ENCODE results near the gene GPC5.

Gene GPC5

DNA sequence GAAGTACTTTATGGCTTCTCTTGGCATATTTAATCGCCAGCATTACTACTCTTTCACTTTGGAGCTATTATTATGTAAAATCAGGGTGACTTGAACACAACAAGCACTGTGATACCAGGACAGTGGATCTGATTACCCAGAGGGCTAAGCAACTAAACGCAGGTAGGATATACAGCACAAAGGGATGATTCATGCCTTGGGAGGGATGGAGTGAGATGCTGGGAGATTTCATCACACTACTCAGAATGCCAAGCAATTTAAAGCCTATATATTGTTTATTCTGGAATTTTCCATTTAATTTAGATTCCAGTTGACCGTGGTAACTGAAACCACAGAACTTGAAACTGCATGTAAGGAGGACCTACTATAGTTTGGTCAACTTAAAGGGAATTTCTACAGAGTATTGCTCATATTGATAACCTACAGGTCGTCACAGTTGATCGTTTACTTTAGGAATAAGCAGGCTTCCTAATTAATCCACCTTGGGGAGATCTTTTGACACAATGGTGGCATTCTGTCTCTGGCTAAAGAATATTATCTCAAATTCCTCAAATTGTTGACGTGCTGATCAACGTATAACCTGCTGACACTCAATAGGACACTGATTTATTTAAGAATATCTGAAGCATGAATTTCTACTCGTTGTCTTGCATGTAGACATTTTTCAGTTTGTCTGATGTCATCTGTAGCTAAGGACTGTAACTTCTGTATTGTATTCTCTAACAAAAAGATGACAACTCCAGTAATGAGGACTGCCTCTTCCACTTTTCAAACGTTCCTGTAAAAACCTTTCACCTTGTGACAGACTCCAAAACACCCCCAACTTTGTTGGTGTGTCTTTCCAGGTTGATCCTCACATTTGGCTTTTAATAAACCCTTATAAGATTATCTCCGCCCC is 254.2 kb downstream of the GPC5 start:
- no peak for DNase-seq (ENCODE audit: extremely low spot score)
- POLR2A ChIA-PET: no interaction called here

GRCh38 chr13:91655731-91656130 is 257.3 kb downstream of the GPC5 start:
- no peak for DNase-seq (ENCODE audit: extremely low spot score)
- no peak for TF ChIP-seq ELF4 (IDR thresholded peaks at IDR 0.05)
- TF ChIP-seq LEF1 (IDR thresholded peaks at IDR 0.05; ENCODE audit: borderline replicate concordance): no peak
- no peak for TF ChIP-seq ARNT (IDR thresholded peaks at IDR 0.05)
- TF ChIP-seq NFRKB (IDR thresholded peaks at IDR 0.05): no peak
- TF ChIP-seq HDGF (IDR thresholded peaks at IDR 0.05; ENCODE audit: borderline replicate concordance): no peak
- no peak for TF ChIP-seq SUZ12 (IDR thresholded peaks at IDR 0.05)
- no peak for TF ChIP-seq L3MBTL2 (conservative IDR thresholded peaks at IDR 0.05)
- no peak for TF ChIP-seq FOXK2 (IDR thresholded peaks at IDR 0.05)
- no peak for TF ChIP-seq FOXM1 (IDR thresholded peaks at IDR 0.05; ENCODE audit: borderline replicate concordance)
- TF ChIP-seq ZNF384 (IDR thresholded peaks at IDR 0.05): no peak
- no peak for TF ChIP-seq FOXA1 (IDR thresholded peaks at IDR 0.05)
- TF ChIP-seq, protein P1, sequence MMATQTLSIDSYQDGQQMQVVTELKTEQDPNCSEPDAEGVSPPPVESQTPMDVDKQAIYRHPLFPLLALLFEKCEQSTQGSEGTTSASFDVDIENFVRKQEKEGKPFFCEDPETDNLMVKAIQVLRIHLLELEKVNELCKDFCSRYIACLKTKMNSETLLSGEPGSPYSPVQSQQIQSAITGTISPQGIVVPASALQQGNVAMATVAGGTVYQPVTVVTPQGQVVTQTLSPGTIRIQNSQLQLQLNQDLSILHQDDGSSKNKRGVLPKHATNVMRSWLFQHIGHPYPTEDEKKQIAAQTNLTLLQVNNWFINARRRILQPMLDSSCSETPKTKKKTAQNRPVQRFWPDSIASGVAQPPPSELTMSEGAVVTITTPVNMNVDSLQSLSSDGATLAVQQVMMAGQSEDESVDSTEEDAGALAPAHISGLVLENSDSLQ (IDR thresholded peaks at IDR 0.05): no peak
- TF ChIP-seq CTBP1 (IDR thresholded peaks at IDR 0.05; ENCODE audit: borderline replicate concordance): no peak
- no peak for TF ChIP-seq SP1 (IDR thresholded peaks at IDR 0.05)
- POLR2A ChIA-PET: no interaction called here
- CTCF ChIA-PET: no interaction called here

More for the DNA sequence above, 254.2 kb downstream of the GPC5 start:
- CTCF ChIA-PET: no interaction called here
- TF ChIP-seq ARNT (IDR thresholded peaks at IDR 0.05) (no peak), SUZ12 (IDR thresholded peaks at IDR 0.05) (no peak), FOXK2 (IDR thresholded peaks at IDR 0.05) (no peak), LEF1 (IDR thresholded peaks at IDR 0.05; ENCODE audit: borderline replicate concordance) (no peak), BHLHE40 (IDR thresholded peaks at IDR 0.05; ENCODE audit: borderline replicate concordance) (no peak), CTBP1 (IDR thresholded peaks at IDR 0.05; ENCODE audit: borderline replicate concordance) (no peak), FOXM1 (IDR thresholded peaks at IDR 0.05; ENCODE audit: borderline replicate concordance) (no peak), SP1 (IDR thresholded peaks at IDR 0.05) (no peak), ZNF384 (IDR thresholded peaks at IDR 0.05) (no peak), ELF4 (IDR thresholded peaks at IDR 0.05) (no peak), NFRKB (IDR thresholded peaks at IDR 0.05) (no peak), HDGF (IDR thresholded peaks at IDR 0.05; ENCODE audit: borderline replicate concordance) (no peak), FOXA1 (IDR thresholded peaks at IDR 0.05) (no peak)

DNA sequence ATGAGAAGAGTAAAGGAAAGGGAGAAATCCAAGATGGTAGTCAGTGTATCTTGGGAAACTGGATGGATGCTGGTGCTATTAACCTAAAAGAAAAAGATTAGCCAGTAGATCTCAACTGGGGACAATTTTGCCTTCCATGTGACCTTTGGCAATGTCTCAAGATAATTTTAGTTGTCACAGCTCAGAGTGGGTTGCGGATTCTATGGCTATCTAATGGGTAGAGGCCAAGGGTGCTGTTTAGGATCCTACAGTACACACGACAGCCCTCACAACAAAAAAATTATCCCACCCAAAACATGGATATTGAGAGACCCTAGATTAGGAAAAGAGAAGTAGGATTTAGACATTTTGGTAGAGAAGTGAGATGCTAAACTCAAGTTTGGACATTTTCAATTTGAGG is 258.9 kb downstream of the GPC5 start:
- POLR2A ChIA-PET: no interaction called here
- CTCF ChIA-PET: no interaction called here
- TF ChIP-seq CTBP1 (IDR thresholded peaks at IDR 0.05; ENCODE audit: borderline replicate concordance) (no peak), HDGF (IDR thresholded peaks at IDR 0.05; ENCODE audit: borderline replicate concordance) (no peak)
- no peak for DNase-seq (ENCODE audit: extremely low spot score)

DNA sequence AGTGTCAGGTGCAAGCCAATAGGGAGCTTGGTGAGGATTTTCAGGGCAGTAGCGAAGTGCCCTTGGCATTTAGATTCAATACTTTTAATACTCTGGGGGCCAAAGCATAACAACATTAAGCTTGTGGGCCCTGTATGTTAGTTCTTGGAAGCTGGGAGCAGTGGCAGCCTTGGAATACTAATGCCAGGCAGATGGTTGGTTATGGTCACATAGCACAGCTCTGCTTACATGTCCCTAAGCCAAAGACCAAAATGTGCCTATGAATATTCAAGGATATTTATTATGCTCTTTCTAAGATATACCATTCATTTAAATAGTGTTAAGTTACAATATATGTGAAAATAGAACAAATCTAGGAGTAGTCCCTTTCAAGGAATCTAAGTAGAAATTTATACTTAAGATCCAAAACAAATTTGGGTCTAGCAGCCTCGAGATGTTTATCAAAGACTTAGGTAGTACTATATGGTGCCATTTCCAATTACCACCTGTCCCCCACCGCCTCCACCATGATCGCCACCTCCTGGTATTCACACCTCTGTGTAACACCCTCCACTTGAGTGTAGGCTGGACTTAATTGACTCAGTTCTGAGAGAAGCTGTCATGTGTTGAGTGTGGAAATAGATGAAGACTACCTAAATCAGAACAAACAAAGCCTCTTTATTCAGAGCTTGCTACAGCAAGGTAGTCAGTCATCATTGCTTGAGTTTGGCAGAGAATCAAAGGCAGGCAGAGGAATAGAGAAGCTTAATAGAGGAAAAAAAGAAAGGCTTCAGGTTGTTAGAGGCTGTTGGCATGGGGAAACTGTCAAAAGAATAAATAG is 261.0 kb downstream of the GPC5 start:
- no peak for TF ChIP-seq LEF1 (IDR thresholded peaks at IDR 0.05; ENCODE audit: borderline replicate concordance)
- TF ChIP-seq ZNF384 (IDR thresholded peaks at IDR 0.05): no peak
- TF ChIP-seq L3MBTL2 (conservative IDR thresholded peaks at IDR 0.05): 0 out of 2 replicates have a peak, but pooled peaks have one; percentile 17
- no peak for TF ChIP-seq FOXM1 (IDR thresholded peaks at IDR 0.05; ENCODE audit: borderline replicate concordance)
- POLR2A ChIA-PET: no interaction called here
- DNase-seq (ENCODE audit: extremely low spot score): no peak
- CTCF ChIA-PET: no interaction called here

DNA sequence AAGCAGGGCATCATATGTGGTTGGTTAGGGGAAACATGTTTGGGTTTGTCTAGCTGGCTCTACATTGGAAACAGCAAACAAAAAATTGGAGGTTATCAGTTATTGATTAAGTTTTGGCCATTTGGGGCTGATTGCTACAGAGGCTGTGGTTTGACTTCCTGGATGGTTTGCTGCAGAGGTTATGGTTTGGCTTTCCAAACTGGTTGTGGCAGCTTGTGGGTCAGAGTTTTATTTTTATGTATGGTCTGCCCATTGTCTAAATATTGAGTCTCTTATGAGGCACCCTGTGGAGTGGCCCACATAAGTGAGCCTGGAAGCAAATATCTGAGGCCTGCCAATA is 261.6 kb downstream of the GPC5 start:
- DNase-seq (ENCODE audit: extremely low spot score): no peak
- POLR2A ChIA-PET: no interaction called here
- TF ChIP-seq ELF4 (IDR thresholded peaks at IDR 0.05) (no peak), L3MBTL2 (conservative IDR thresholded peaks at IDR 0.05) (no peak), TARDBP (IDR thresholded peaks at IDR 0.05) (no peak), HDGF (IDR thresholded peaks at IDR 0.05; ENCODE audit: borderline replicate concordance) (no peak), CTBP1 (IDR thresholded peaks at IDR 0.05; ENCODE audit: borderline replicate concordance) (no peak), SUZ12 (IDR thresholded peaks at IDR 0.05) (no peak), ZNF384 (IDR thresholded peaks at IDR 0.05) (no peak), FOXK2 (IDR thresholded peaks at IDR 0.05) (no peak), FOXM1 (IDR thresholded peaks at IDR 0.05; ENCODE audit: borderline replicate concordance) (no peak)
- TF ChIP-seq, protein P1 (IDR thresholded peaks at IDR 0.05): no peak
- CTCF ChIA-PET: no interaction called here

- DNase-seq (ENCODE audit: extremely low spot score): no peak
- TF ChIP-seq CTBP1 (IDR thresholded peaks at IDR 0.05; ENCODE audit: borderline replicate concordance) (no peak), FOXA1 (IDR thresholded peaks at IDR 0.05) (no peak), NFRKB (IDR thresholded peaks at IDR 0.05) (no peak), FOXM1 (IDR thresholded peaks at IDR 0.05; ENCODE audit: borderline replicate concordance) (no peak), HDGF (IDR thresholded peaks at IDR 0.05; ENCODE audit: borderline replicate concordance) (no peak), ZNF384 (IDR thresholded peaks at IDR 0.05) (no peak)
- CTCF ChIA-PET: no interaction called here
- POLR2A ChIA-PET: no interaction called here
Observed at GRCh38 chr13:91661692-91662490, 263.5 kb downstream of the GPC5 start.

Measured in HEK293T (cell line).